Measurements from ENCODE around the gene STIM1.
A peak's percentile ranks its signal among the peaks of the same experiment; 100 is the strongest.

Gene STIM1

DNA sequence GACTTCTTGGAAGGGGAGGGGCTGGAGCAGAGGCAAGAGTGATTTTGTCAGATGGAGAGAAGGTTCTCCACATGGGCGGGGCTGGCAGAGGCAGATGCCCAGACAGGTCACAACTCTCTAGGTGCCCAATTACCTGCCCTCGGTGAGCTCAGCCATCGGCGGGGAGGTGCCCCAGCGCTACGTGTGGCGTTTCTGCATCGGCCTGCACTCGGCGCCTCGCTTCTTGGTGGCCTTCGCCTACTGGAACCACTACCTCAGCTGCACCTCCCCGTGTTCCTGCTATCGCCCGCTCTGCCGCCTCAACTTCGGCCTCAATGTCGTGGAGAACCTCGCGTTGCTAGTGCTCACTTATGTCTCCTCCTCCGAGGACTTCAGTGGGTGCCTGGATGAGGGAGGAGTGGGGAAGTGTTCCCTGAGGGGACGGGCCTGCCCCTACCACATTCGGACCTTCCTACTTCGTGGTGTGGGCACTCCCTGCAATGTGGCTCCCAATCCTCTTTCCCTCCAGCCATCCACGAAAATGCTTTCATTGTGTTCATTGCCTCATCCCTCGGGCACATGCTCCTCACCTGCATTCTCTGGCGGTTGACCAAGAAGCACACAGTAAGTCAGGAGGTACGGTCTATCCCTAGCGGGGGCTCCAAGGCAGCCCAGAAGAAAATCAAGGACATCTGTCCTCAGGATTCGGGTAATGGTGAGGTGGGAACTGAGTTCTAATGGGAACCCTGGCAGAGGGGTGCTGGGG, 31.5 kb upstream of the STIM1 start:
- H3K4me3 ChIP-seq (ENCODE audit: low read length) = no peak overlapping the region
- no peak for TF ChIP-seq ZNF274 (IDR thresholded peaks at IDR 0.05; ENCODE audit: low read depth, low read length)

GRCh38 chr11:3824714-3825472, 30.6 kb upstream of the STIM1 start:
- H3K4me3 ChIP-seq (ENCODE audit: low read length) = no peak overlapping the region
- TF ChIP-seq ZNF274 (IDR thresholded peaks at IDR 0.05; ENCODE audit: low read depth, low read length) = no peak

- no peak for TF ChIP-seq ZNF274 (IDR thresholded peaks at IDR 0.05; ENCODE audit: low read depth, low read length)
- no peak overlapping the region for H3K4me3 ChIP-seq (ENCODE audit: low read length)
Measured at GRCh38 chr11:3825473-3826154, 29.9 kb upstream of the STIM1 start.

DNA sequence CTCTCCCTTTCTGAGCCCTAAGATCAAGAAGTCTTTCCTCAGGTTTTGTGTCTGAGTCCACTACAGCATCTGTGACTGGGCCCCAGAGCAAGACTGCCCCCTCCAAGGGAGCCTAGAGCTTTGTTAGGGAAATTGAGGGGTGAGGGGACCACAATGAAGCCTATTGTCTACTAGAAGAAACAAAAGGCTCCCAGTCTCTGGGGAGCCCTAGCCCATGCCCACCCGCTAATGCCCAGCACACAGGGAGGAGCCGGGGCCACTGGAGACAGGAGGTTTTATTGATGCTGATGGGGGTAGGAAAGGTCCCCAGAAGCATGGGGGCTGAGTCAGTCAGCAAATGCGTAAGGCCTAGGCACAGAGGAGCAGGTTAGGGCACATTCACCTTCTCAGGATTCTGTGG, 28.7 kb upstream of the STIM1 start:
- TF ChIP-seq ZNF274 (IDR thresholded peaks at IDR 0.05; ENCODE audit: low read depth, low read length) = no peak
- no peak overlapping the region for H3K4me3 ChIP-seq (ENCODE audit: low read length)

DNA sequence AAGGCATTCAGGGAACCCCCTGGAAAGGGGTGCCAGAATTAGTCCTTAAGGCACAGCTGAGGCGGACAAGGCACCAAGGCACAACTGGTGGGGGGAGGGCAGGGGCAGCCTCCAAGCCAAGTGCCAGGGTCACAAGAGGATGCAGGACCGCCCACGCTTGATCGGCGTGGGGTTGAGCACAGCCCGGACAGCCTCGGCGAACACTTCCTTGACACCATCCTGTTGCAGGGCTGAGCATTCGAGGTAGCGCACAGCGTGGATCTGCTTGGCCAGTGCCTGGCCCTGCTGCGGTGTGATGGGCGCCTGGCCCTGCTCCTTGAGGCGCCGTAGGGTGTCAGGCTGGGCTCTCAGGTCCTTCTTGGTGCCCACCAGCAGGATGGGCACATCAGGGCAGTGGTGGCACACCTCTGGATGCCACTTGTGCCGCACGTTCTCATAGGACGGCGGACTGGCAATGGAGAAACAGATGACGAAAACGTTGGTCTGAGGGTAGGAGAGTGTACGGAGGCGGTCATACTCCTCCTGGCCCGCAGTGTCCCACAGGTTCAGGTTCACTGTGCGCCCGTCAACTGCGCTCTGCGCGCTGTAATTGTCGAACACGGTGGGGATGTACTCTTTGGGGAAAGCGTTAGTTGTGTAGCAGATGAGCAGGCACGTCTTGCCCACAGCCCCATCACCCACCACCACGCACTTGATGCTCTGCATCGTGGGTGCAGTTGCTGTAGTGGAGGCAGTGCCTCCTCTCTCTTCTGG, 27.9 kb upstream of the STIM1 start:
- TF ChIP-seq ZNF274 (IDR thresholded peaks at IDR 0.05; ENCODE audit: low read depth, low read length) = no peak
- H3K4me3 ChIP-seq (ENCODE audit: low read length) = no peak overlapping the region

- no peak for TF ChIP-seq ZNF274 (IDR thresholded peaks at IDR 0.05; ENCODE audit: low read depth, low read length)
- H3K4me3 ChIP-seq (ENCODE audit: low read length) = no peak overlapping the region
Measured at GRCh38 chr11:3830088-3830487, 25.4 kb upstream of the STIM1 start.

DNA sequence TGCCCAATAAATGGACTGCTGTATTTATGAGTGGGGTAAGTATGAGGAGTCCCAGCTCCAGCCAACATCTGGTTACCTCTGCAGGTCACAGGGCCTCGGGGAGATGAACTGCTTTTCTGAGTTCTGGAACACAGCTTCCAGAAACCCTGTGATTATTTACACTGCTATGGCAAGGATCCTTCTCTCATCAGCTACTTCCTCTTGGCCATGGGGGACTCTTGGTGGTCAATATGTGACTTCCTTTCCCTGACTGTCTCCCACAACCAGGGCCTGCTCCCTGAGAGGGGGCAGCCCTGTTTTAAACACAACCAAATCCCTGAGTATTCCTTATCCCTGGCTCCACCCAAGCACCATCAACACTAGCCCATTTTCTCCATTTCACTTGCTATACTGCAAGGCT, 24.7 kb upstream of the STIM1 start:
- TF ChIP-seq ZNF274 (IDR thresholded peaks at IDR 0.05; ENCODE audit: low read depth, low read length) = no peak
- H3K4me3 ChIP-seq (ENCODE audit: low read length) = no peak overlapping the region

- no peak overlapping the region for H3K4me3 ChIP-seq (ENCODE audit: low read length)
Measured at GRCh38 chr11:3831378-3832239, 23.9 kb upstream of the STIM1 start.

DNA sequence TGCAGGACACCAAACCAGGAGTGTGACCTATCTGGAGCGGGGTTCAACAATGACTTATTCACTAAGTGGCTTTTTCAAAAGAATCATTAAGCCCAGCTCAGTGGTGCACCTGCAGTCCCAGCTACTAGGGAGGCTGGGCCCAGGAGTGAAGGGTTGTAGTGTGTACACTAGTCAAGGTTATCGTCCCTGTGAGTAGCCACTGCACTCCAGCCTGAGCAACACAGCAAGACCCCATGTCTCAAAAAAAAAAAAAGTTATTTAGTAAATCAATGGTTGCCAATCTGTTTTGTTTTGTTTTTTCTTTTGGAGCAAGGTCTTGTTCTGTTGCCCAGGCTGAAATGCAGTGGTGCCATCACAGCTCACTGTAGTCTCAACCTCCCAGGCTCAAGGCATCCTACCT, 22.6 kb upstream of the STIM1 start:
- no peak for TF ChIP-seq ZNF274 (IDR thresholded peaks at IDR 0.05; ENCODE audit: low read depth, low read length)
- H3K4me3 ChIP-seq (ENCODE audit: low read length) = no peak overlapping the region

More at GRCh38 chr11:3831378-3832239, 23.9 kb upstream of the STIM1 start:
- TF ChIP-seq ZNF274 (IDR thresholded peaks at IDR 0.05; ENCODE audit: low read depth, low read length) = no peak

- H3K4me3 ChIP-seq (ENCODE audit: low read length) = no peak overlapping the region
- no peak for TF ChIP-seq ZNF274 (IDR thresholded peaks at IDR 0.05; ENCODE audit: low read depth, low read length)
Measured at GRCh38 chr11:3833449-3833848, 22.0 kb upstream of the STIM1 start.

DNA sequence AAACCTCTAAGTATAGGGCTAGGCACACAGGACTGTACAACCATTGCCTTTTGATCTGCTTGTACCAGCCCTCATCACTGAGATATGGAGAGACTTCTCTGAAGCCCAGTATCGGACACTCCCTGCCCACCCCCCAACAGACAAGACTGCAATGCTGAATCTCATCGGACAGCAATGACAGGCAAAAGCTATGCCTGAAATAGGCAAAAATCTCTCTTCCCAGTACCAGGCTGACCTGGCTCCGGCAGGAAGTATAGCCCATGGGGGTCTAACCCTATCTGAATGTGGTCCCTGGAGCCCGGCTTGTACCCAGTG, 21.2 kb upstream of the STIM1 start:
- H3K4me3 ChIP-seq (ENCODE audit: low read length) = no peak overlapping the region; the same call in 1 of the 2 replicates

DNA sequence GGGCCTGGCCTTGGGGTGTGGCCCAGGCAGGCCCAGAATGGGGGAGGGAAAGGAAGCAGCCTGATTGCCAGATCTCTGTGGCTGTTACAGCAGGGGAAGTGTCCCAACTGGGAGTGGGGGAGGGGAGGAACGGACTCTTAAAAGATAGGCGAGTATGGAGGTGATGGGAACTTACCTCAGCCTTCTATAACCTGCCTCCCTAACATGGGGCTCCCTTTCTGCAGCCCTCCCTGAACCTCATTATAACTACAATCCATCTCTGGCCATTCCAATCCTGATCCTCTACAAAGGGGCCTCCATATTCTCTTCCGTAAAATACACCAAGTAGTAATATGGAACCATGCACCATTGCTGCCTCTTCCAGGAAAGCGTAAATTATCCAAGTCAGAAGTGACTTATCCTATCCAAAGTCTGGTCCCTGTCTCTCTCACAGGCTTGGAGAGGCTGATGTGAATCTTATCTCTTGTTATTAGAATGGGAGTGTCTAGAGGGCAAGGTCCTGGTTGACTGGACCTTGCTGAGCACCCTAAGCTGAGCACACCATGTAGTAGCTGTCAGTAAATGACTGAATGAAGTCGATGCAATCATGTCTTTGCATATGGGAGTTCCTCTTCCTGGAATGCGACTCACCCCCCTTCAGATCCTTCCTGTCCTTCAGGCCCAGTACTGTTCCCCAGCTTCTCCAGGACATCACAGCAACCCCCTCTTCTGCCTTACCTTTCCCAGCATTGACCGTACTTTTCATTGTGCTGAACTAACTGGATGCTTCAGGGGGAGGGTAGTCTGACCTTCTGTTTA, 20.6 kb upstream of the STIM1 start:
- no peak for TF ChIP-seq ZNF274 (IDR thresholded peaks at IDR 0.05; ENCODE audit: low read depth, low read length)
- peak overlapping the region; percentile 15; the same call in 1 of the 2 replicates for H3K4me3 ChIP-seq (ENCODE audit: low read length)

More for the DNA sequence above, 21.2 kb upstream of the STIM1 start:
- TF ChIP-seq ZNF274 (IDR thresholded peaks at IDR 0.05; ENCODE audit: low read depth, low read length) = no peak
